ENCODE measurements around the gene HMSD.
A peak's percentile ranks its signal among the peaks of the same experiment; 100 is the strongest.
"Not testable (repeated sequence)": the region's sequence is repeated elsewhere in the genome, so short reads cannot be mapped to it uniquely, and the experiment has no call there.

The HMSD gene, protein sequence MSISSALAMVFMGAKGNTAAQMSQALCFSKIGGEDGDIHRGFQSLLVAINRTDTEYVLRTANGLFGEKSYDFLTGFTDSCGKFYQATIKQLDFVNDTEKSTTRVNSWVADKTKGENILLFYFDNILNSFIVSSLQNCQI

DNA sequence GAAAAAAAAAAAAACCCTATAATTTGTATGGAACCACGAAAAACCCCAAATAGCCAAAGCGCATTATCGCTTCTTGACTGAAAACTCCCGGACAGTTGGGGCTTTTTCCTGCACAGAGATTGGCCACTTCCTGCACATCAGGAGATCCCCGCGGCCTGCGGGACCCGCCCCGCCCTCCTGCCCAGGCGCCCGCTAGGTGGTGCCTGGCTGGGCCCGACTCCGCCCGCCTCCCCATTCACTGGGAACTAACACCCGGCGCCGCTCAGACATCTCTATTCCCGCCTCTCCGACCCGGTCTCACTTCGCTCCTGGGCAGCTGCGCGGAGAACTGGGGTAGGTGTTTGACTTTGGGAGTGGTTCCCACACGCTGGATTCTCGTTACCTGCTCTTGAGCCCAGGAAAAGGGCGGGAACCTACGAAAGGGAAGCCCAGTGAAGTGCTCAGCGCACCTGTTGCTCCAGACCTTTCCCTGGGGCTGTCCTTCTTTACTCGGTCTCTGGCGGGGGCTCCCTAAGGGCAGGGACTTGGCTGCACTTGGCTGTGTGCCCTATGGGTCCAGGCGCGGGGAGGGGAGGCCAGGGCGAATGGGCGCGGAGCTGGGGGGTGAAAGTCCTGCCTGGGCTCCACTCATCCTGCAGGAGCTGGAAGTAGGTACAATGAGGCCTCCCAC lies at the start of gene HMSD:
Gene HMSD, plus strand, starts transcription at position 234 of the 670 bp plus-strand sequence. CDS start 4,155 bp downstream, outside the sequence.
- peak; percentile 52 for DNase-seq

DNA sequence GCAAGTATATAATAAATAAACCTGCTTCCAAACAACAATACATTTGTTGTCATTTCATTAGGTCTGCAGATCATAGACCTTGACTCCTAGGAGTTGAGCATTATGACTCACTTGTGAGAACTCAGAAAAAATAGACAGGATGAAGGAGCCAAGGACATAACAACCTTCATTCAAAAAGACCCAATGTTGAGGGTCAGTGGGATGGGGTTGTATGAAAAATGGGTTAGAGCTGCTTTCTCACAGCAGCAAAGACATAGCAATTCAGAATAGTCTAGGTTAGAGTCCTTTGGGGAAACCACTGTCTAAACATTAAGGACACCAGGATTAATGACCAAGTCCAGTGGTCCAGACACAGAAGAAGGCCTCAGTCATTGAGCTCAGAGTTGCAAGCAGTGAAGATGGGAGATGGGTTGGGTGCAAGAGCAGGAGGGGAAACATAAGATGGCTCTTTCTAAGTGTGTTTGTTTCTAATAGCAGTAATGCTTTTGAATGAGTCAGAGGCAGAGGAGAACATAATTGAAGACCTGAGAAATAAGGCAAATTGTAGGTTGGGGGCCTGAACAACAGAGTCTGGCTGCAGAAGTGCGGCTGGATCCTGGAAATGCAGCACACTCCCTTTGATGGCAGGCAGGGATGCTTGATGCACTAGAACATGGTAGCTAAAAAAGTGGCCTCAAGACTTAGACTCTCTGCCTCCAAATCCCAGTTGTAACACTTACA lies 45.1 kb upstream of the HMSD start:
- no peak for DNase-seq

DNA sequence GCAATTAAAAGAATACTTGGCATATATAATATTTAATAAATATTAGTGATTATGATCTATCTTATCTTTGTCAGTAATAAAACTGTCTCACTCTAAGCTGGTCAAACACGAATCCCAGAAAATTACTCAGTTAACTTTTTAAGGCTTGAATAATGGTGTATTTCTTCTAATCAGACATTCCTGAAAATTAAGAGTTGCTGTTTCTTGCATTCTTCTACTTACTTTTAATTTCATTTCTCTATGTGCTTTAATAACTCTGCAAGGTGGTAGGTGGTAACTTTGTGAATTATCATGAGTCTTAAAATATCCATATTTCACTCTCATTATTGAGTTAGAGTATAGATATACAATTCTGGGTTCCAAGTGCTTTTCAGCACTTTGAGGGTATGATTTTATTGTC lies 44.4 kb upstream of the HMSD start:
- DNase-seq: no peak

DNA sequence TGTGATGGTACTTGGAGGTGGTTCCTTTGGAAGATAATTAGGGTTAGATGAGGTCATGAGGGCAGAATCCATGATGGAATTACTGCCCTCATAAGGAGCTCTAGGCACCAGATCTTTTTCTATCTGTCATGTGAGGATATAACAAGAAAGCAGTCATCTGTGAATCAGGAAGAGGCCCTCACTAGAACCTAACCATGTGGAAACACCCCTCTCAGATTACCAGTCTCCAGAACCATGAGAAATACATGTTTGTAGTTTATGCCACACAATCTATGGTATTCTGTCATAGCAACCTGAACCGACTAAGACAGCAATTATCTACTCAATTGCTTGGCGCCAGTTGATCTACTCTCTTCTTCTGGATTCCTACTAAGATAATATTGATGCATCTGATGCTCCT lies 43.7 kb upstream of the HMSD start:
- DNase-seq: no peak

DNA sequence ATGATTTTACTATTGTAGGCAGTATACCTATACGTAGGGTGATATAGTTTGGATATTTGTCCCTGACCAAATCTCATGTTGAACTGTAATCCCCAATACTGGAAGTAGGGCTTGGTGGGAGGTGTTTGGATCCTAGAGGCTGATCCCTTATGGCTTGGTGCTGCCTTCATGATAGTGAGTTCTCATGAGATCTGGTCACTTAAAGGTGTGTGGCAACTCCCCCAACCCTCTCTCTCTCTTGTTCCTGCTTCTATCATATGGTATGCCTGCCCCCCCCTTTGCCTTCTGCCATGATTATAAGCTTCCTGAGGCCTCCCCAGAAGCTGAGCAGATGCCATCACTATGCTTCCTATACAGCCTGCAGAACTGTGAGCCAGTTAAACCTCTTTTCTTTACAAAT lies 43.0 kb upstream of the HMSD start:
- DNase-seq: no peak

DNA sequence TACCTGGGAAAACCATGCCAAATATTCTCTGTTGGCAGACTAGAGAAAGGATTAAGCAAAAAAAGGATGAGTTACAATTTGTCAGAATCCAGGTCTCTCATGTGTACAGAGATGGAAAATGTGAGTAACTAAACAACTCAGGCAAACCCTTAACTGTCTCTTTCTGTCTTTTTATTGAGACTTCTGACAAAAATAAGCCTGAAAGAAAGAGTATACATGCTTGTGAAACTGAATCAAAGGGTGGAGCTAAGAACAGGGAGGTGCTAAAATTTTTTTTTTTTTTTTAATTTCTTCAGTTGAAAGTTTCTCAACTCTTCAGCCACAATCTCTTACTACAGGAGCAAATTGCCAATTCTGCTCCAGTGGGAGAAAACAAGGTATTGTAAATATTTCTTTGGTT lies 41.4 kb upstream of the HMSD start, which contains the start of gene SERPINB10:
Gene SERPINB10, plus strand, starts transcription at position 295 of the 400 bp plus-strand sequence. CDS start 7,553 bp downstream, outside the sequence.
- no peak for DNase-seq

DNA sequence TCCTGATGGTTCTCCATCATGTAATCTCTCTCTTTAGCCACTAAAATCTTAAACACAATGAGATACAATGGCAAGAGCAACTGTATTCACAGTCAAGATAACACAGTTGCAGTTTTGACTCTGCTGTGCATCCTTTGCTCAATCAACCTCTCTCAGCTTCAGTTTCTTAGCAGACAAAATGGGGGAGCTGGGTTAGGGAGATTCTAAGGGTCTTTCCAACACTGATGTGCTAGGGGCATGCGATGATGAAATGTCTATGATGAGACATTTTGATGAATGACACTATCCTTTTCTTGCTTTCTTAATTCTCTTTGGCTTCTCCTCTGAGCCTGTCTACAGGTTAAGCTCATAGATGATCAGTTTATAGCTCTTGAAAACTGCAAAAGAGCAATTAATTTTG lies 40.2 kb upstream of the HMSD start:
- DNase-seq: no peak

DNA sequence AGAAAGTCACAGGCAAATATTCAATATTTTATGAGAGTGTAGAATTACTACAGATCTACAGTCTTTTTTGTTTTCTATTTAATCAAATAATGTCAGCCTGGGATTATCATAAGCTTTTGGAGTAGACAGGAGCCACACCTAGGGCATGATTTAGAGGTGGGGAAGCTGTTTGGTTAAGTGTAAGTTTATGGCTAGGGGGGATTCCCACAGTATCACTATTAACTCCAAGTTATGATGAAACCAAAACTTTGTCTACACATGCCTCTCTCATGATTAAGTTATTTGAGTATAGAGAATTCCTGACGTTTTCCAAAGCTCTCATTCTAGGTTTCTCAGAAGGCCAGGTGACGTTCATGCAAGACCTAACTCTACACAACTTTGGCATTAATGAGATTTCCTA lies 39.2 kb upstream of the HMSD start:
- DNase-seq: no peak

DNA sequence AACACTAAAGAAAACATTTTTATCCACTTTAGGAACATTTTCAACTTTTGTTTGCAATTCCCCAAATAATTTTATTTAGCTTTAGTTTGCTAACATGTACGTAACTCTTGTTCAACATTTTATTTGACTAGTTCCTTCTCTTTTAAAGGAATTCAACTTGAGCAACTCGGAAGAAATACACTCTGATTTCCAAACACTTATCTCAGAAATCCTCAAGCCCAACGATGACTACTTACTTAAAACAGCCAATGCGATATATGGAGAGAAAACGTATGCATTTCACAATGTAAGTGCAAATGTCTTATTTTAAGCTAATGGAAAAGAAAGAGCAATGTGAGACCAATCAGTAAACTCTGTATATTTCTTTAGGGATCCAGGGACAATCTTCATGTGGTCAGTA lies 31.3 kb upstream of the HMSD start:
- DNase-seq: no peak

DNA sequence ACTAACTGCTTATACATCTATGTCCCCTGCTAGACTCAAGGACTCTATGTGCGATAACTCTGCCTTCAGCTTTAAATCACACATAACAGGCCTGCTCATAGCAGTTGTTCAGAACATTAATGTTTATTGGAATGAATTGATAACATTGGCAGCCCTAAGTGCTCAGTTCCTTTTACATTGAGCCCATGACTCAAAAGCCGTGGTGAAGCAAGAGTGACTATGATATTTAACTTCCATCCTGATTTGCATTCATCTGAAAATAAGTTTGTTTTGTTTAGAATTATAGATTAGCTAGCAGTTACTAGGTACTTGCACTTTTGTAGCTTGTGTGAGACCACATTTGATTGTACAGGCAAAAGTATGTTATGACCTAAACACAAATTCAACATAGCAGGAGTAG lies 27.1 kb upstream of the HMSD start:
- no peak for DNase-seq

DNA sequence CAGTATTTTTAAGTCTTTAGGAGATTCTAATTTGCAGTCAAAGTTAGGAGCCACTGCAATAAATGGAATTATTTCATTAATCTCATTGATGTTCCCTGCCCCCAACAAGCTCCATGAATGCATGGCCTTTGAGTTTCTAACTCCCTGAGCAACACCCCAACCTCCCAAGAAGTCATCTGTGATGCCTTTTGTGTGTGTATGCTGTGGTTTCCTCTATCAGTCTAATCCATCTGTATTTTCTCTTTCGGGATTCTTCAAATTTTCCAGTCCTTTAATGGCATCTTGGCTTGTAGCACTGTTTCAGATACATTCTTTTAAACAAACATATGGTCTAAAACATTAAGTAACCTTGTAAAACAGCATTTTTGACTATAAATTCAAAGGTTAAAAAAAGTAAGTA lies 24.6 kb upstream of the HMSD start:
- DNase-seq: no peak

DNA sequence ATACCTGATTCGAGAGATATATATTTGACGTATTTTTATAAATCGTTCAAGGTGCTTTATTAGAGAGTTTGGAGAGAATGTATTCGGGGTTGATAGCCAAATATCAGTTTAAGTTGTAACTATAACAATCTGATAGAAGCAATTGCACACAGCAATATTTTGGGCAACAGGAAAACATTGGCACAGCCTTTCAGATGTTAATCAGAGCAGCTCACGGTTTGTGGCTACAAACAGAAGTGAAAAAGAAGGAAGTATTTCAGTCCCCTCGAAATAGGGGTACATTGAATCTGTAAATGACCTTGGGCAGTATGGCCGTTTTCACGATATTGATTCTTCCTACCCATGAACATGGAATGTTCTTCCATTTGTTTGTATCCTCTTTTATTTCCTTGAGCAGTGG lies 20.8 kb upstream of the HMSD start:
- no peak for DNase-seq

DNA sequence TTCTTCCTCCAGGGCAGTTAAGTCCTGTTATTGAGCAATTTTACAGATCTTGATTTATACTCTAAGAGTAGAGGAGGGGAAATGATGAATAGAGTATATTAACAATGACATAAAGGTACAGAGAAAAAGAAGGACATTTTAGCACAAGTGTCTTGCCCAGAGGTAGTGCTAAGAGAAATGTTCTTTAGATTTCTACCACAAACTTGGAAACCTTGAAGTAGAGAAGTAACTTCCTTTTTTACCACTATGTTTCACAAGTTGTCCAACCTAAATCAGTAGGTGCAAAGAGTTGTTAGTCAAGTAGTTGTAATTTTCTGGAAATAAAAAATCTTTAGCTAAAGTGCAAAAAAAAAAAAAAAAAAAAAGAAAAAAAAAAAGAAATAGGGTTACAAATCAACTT lies 19.7 kb upstream of the HMSD start:
- not testable (repeated sequence) for DNase-seq

DNA sequence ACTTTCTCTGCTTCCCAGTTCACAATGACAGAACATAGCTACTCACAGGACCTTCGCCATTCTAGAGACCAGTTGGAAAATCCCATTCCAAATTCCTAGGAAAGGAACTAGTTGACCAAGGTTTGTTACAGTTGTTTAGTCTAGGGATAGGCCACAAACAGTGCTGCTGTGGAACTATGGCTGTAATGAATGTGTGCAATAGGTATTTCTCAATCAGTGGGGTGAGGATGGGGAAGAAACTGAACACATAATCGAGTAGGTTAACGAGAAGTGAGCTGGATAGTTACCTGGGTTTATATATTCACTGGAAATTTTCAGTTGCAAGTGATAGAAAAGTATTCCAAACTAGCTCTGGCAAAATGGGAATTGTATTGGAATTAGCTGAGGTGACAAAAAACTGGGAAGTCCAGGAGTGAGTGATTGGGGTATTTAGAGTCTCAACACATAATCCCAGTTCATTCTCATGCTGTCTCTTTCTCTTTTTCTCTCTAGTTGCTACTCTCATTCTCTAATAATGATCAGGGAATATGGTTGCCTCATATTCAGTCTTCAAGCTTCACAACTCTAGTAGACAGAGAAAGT lies 18.2 kb upstream of the HMSD start:
- DNase-seq: no peak

DNA sequence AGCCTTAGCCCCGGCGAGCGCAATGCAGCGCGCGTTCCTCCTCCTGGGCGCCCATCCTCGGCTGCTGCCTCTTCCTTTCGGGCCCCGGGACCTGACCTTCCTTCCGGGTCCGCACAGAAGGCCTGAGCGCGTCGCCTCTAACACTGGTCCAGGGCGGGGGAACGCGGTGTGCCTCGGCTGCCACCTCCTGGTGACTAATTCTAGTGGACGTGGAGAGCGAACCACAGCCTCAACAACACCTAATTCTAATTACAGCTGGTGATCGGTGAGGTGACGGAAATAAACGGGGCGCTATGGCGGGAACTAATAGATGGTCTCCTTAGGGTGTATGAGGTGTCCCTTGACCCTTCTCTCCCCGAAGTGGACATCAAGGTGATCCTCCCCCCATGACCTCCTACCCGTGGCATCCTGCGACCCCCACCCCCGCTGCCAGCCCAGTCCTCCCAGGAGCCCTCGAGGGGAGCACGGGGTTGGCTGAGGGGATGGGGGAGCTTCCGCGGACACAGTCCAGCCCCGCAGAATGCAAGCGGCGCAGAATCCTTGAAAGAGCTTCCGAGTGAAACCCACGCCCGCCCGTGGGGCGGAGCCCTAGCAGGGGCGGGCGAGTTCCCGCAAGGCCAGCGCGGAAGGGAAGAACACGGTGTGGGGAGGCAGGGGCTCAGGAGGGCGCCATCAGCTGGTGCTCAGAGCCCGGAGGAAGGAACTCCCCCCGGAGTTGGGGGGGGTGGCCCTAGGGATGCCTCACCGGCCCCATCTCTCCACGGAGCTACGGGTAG lies 12.8 kb upstream of the HMSD start:
- peak; percentile 58 for DNase-seq

DNA sequence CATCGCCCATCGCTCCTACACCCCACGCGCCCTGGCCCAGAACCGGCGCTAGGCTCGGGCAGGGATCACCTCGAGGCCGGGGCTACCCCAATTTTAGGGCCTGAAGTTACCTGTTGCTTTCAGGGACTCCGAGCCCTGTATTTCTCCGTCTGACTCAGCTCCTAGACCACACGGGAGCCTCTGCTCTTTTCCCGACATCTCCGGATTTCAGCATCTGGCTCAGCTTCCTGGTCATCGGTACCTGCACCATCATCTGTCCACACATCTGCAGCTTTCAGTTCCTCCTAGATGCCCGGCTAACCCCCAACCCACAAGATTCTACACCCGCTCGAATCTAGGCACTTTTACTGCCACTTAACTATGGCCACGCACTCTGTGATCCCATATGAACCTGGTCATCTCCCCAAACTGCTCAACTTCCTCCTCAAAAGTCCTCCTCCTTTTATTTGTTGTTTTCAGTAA lies 12.1 kb upstream of the HMSD start:
- no peak for DNase-seq

DNA sequence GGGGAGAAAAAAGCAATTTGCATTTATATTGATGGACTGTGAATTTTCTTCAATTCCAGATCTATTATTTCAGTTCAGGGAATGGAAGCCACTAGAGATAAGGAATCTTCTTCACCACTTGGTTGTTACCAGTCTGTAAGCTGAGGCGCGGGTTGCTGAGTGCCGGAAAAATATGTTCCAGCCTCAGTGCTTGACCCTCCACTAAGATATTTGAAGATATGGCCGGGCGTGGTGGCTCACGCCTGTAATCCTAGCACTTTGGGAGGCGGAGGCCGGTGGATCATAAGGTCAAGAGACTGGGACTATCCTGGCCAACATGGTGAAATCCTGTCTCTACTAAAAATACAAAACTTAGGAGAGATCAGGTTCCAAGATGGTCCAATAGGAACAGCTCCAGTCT lies 9.1 kb upstream of the HMSD start:
- no peak for DNase-seq

DNA sequence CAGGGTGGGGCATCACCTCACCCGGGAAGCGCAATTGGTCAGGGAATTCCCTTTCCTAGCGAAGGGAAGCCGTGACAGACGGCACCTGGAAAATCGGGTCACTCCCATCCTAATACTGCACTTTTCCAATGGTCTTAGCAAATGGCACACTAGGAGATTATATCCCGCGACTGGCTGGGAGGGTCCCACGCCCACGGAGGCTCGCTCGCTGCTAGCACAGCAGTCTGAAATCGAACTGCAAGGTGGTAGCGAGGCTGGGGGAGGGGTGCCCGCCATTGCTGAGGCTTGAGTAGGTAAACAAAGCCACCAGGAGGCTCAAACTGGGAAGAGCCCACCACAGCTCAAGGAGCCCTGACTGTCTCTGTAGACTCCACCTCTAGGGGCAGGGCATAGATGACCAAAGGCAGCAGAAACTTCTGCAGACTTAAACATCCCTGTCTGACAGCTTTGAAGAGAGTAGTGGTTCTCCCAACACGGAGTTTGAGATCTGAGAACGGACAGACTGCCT lies 8.5 kb upstream of the HMSD start:
- not testable (repeated sequence) for DNase-seq

DNA sequence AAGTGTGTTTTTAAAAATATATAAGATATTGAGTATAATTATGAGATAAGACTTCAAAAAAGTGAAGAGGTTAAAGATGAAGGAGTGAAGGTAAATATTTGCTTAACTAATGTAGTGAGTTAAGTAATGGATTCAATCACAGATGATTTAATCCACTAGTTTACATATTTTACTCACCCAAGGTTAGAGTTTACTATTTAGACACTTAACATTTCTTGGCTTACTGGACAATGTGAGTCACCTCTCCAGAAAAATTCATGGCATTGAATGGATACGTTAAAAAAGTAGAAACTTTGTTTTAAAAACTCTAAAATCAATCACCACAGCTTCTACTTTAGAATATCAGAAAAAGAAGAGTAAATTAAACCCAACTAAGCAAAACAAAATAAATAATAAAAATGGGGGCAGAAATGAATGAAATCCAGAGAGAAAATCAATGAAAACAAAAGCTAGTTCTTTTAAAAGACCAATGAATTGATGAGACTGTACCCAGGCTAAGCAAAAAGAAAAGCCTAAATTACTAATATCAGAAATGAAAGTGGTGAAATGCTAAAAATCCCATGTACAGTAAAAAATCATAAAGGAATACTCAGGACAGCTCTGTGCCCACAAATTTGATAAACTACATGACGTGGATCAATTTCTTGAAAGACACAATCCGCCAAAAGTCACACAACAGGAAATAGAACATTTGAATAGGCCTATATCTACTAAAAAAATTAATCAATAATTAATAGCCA lies 1.9 kb upstream of the HMSD start:
- no peak for DNase-seq

DNA sequence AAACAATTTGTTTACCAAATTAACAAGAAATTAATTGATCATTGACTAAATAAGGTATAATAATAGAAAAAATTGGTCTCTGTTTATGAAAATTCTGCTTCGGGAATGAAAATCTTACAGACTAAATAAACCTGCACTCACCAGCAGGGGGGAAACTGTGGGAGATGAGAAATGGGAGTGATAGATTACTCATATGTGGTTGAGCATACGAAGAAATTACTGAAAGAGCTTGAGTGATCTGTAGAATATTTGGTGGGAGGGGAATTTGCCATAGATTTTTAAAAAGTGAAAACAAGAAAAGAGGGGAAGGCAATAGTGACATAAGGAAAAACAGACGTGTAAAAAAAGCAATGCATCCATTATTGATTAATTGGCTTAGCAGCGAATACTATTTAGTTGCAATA lies 2.2 kb downstream of the HMSD start:
- no peak for DNase-seq

DNA sequence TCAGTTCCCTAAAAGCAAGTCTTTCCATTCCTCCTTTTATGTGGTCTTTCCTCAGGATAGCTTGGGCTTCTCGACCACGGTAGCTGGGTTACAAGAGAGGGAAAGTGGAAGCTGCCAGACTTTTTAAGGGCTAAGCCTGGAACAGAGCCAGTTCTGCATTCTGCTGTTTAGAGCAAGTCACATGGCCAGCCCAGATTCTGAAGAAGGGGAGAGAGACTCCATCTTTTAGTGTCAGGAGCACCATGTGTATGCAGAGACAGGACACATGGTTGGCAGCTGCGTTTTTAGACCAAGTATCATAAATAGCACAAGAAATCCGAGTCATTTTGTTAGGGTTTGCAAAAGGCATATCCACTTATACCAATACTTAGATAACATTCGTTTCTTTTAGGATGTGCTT lies 4.7 kb downstream of the HMSD start:
- DNase-seq: no peak

DNA sequence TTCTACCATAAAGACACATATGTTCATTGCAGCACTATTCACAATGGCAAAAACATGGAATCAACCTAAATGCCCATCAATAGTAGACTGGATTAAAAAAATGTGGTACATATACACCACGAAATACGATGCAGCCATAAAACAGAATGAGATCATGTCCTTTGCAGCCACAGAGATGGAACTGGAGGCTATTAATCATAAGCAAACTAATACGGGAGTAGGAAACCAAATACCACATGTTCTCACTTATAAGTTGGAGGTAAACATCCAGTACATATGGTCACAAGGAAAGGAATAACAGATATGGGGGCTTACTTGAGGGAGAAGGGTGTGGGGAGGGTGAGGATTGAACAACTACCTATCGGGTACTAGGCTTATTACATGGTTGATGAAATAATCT lies 7.7 kb downstream of the HMSD start:
- no peak for DNase-seq
